GM12801 (cell line): ENCODE data around the gene RIPOR1.

Experiments
- CTCF ChIP-seq: IDR thresholded peaks from one replicate; pipeline ENCODE4 v1.5.1; 2011; ENCODE audit warnings: control low read depth; ENCODE audit not compliant: insufficient read length; ENCODE audit errors: extremely low read depth

Gene RIPOR1

GRCh38 chr16:67530013-67530939 is 1.6 kb downstream of the RIPOR1 start:
- TF ChIP-seq CTCF: no peak

- TF ChIP-seq CTCF: no peak
Measured at GRCh38 chr16:67531247-67531646, 2.6 kb downstream of the RIPOR1 start.

- no peak for TF ChIP-seq CTCF
Measured at GRCh38 chr16:67533024-67533560, 4.5 kb downstream of the RIPOR1 start.

- no peak for TF ChIP-seq CTCF
Measured at GRCh38 chr16:67534431-67534830, 5.8 kb downstream of the RIPOR1 start.

- no peak for TF ChIP-seq CTCF
Measured at GRCh38 chr16:67535201-67535600, 6.6 kb downstream of the RIPOR1 start.

GRCh38 chr16:67537270-67537635 is 8.6 kb downstream of the RIPOR1 start:
- TF ChIP-seq CTCF: no peak

- TF ChIP-seq CTCF: no peak
Measured at GRCh38 chr16:67537636-67538591, 9.3 kb downstream of the RIPOR1 start.
